SK-N-SH (cell line): ENCODE measurements around the gene USP15. TPM values are rescaled to one million over a fixed set of nuclear protein-coding genes. Genes with fewer than 3 reads are reported as not detected.
A peak's percentile ranks its signal among the peaks of the same experiment; 100 is the strongest.

ENCODE experiments used
- CTCF ChIA-PET: fragments of 300-600, 350-600 bp; formaldehyde crosslinking; extraction: SDS; loops from one replicate; lab custom pipeline; 2021; lab: Yijun Ruan, JAX
- POLR2A ChIA-PET: fragments of 350-600 bp; sonication (Branson Sonifier 250); formaldehyde crosslinking; extraction: SDS; loops from one replicate; lab custom pipeline; 2020; ENCODE audit warnings: antibody characterized with exemption, inconsistent platforms; lab: Yijun Ruan, JAX
- DNase-seq: peaks from one replicate; pipeline ENCODE4 v3.0.0; 2012
- H2AFZ ChIP-seq: fragments of 200-600 bp; sonication (generic); 2 replicates; pipeline ENCODE4 v1.8.1; 2016; ENCODE audit warnings: antibody characterized with exemption, mild to moderate bottlenecking, low read depth
- H3F3A ChIP-seq: fragments of 200-600 bp; sonication (generic); replicated peaks from 2 replicates; pipeline ENCODE3; 2016; ENCODE audit warnings: antibody characterized with exemption, mild to moderate bottlenecking; ENCODE audit not compliant: insufficient read depth
- H3K27ac ChIP-seq, 2 experiments: fragments of 200-500 bp in 1 of 2; fragments of 200-600 bp in 1 of 2; sonication (Bioruptor generic) in 1 of 2; sonication (generic), shearing (Covaris generic) in 1 of 2; 2 replicates each; pipeline versions ENCODE4 v1.5.1 to v1.6.1; 2014 to 2016; ENCODE audit warnings: low read depth in 2 of 2, inconsistent platforms in 1 of 2, low read length in 1 of 2, mild to moderate bottlenecking in 1 of 2, mixed read lengths in 1 of 2
- H3K27me3 ChIP-seq: fragments of 200-600 bp; sonication (generic), shearing (Covaris generic); 2 replicates; pipeline ENCODE4 v1.6.1; 2016; ENCODE audit warnings: mixed run types; ENCODE audit not compliant: insufficient read depth
- H3K36me3 ChIP-seq, 2 experiments: fragments of 200-500 bp in 1 of 2; fragments of 200-600 bp in 1 of 2; sonication (Bioruptor generic) in 1 of 2; sonication (generic) in 1 of 2; replicated peaks in 1 of 2; 2 replicates each; pipeline versions ENCODE3 to v1.5.1; 2014 to 2016; ENCODE audit warnings: low read length in 1 of 2, mild to moderate bottlenecking in 1 of 2; ENCODE audit not compliant: insufficient read depth in 2 of 2, control insufficient read depth in 1 of 2
- H3K4me1 ChIP-seq, 2 experiments: fragments of 200-500 bp in 1 of 2; fragments of 200-600 bp in 1 of 2; sonication (Bioruptor generic) in 1 of 2; sonication (generic), shearing (Covaris generic) in 1 of 2; 2 replicates each; pipeline versions ENCODE4 v1.5.1 to v1.6.1; 2014 to 2016; ENCODE audit warnings: low read depth in 1 of 2, low read length in 1 of 2, mixed run types in 1 of 2; ENCODE audit not compliant: insufficient read depth in 2 of 2, control insufficient read depth in 1 of 2
- H3K4me2 ChIP-seq: fragments of 200-600 bp; sonication (generic), shearing (Covaris generic); 2 replicates; pipeline ENCODE4 v1.6.1; 2017; ENCODE audit warnings: mixed run types
- H3K4me3 ChIP-seq, 2 experiments: fragments of 200-500 bp in 1 of 2; fragments of 200-600 bp in 1 of 2; sonication (Bioruptor generic) in 1 of 2; sonication (generic), shearing (Covaris generic) in 1 of 2; 2 replicates each; pipeline versions ENCODE4 v1.5.1 to v1.8.1; 2014 to 2016; ENCODE audit warnings: low read depth in 2 of 2, inconsistent platforms in 1 of 2, low read length in 1 of 2, mild to moderate bottlenecking in 1 of 2, mixed read lengths in 1 of 2, moderate library complexity in 1 of 2
- H3K79me2 ChIP-seq: fragments of 200-600 bp; sonication (generic); 2 replicates; pipeline ENCODE4 v1.8.1; 2017; ENCODE audit warnings: mild to moderate bottlenecking; ENCODE audit not compliant: insufficient read depth
- H3K9ac ChIP-seq: fragments of 200-600 bp; sonication (generic); 2 replicates; pipeline ENCODE4 v1.6.1; 2017; ENCODE audit warnings: mixed run types
- H3K9me2 ChIP-seq: fragments of 200-600 bp; sonication (generic); 2 replicates; pipeline ENCODE4 v1.6.1; 2017; ENCODE audit warnings: mixed run types
- H3K9me3 ChIP-seq: fragments of 200-600 bp; sonication (generic); 2 replicates; pipeline ENCODE4 v1.6.1; 2017; ENCODE audit warnings: mixed run types, mild to moderate bottlenecking, moderate library complexity
- H4K20me1 ChIP-seq: fragments of 200-600 bp; sonication (generic); 2 replicates; pipeline ENCODE4 v1.6.1; 2017; ENCODE audit warnings: mild to moderate bottlenecking, mixed run types; ENCODE audit not compliant: insufficient read depth
- EZH2phosphoT487 ChIP-seq: fragments of 200-600 bp; sonication (generic); IDR thresholded peaks from 2 replicates; pipeline ENCODE4 v1.6.1; 2017; ENCODE audit warnings: low read depth, mixed run types, mild to moderate bottlenecking, antibody characterized with exemption, moderate library complexity, borderline replicate concordance
- GATA2 ChIP-seq: sonication (generic); formaldehyde crosslinking; IDR thresholded peaks from 2 replicates; pipeline ENCODE4 v1.5.0; 2020; ENCODE audit warnings: mild to moderate bottlenecking, missing genetic modification reagents
- NFIC ChIP-seq: IDR thresholded peaks from 2 replicates; pipeline ENCODE4 v1.4.0; 2012; ENCODE audit warnings: borderline replicate concordance
- RFX5 ChIP-seq: IDR thresholded peaks from 2 replicates; pipeline ENCODE4 v1.6.1; 2012; ENCODE audit warnings: mild to moderate bottlenecking, improper control_type of control experiment, low read length
- TCF12 ChIP-seq: IDR thresholded peaks from 2 replicates; pipeline ENCODE4 v1.4.0; 2012
- TEAD4 ChIP-seq: IDR thresholded peaks from 2 replicates; pipeline ENCODE4 v1.4.0; 2012; ENCODE audit warnings: mild to moderate bottlenecking, borderline replicate concordance; ENCODE audit not compliant: insufficient read depth
- WGBS: methylation state at CpG from one replicate; pipeline ENCODE4 v1.1.6; 2017; ENCODE audit warnings: low lambda C conversion rate; 5-methylcytosine and 5-hydroxymethylcytosine counted together
- polyA plus RNA-seq, 3 experiments: library from polyadenylated mRNA; depleted of rRNA; stranded (reverse); fragments of >200 nt; gene quantifications; 2 replicates each; pipeline ENCODE4 v1.2.3, GENCODE V29; 2012
- TF ChIP-seq, protein P1 (sequence below): IDR thresholded peaks from 2 replicates; pipeline ENCODE4; 2012
- TF ChIP-seq, protein P2 (sequence below): IDR thresholded peaks from 2 replicates; pipeline ENCODE4 v1.4.0; 2012; ENCODE audit warnings: low read depth, borderline replicate concordance

The USP15 gene
- polyA plus RNA-seq, 1 of the 3 experiments (the other 2 are of a cell fraction): 13.2 TPM

DNA sequence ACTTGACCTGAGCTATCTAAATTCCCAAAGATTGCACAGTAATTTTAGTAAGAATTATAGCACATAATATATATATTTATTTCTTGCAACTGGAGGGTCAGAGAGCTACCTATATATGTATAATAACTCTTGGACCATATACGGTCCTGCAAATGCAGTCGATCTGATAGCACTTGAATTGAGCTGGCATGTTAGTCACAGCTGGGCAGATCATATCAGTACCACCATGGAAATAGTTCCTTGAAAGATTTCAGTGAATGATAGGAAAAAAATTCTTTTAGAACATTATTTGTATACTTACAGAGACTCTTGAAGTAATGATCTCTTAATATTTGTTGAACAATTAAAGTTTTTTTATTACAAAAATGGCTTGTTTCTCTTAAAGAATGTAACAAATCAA lies 111.9 kb downstream of the USP15 start:
- Histone ChIP-seq H3K27me3 (no peaks in the 10 kb centered on the region), H3K9me2 (no peaks in the 10 kb centered on the region), H3K4me2 (no peak overlapping the region), H3K4me1 (peaks cover 0 to 17% of the 10 kb centered on the region in 2 experiments; a peak in 2 of 4 replicates), H3K9me3 (no peaks in the 10 kb centered on the region), H3K27ac (peak overlapping the region in 1 of 2 experiments; percentile 24; a peak in 1 of 4 replicates), H4K20me1 (no peaks in the 10 kb centered on the region), H3K36me3 (peaks cover 0 to 3% of the 10 kb centered on the region in 2 experiments), H3K79me2 (peaks cover 14% of the 10 kb centered on the region), H3K9ac (no peak overlapping the region), H3F3A (peaks cover 9% of the 10 kb centered on the region), H3K4me3 (no peak overlapping the region), H2AFZ (no peak overlapping the region)
- 32% methylated on average over 2 of the region's 2 CpGs for WGBS
- CTCF ChIA-PET: interaction anchor here (0.9 kb wide), 1 partner anchor 10 kb away, joined by 3 read pairs; no protein-coding TSS in a partner anchor
- TF ChIP-seq, protein P1, sequence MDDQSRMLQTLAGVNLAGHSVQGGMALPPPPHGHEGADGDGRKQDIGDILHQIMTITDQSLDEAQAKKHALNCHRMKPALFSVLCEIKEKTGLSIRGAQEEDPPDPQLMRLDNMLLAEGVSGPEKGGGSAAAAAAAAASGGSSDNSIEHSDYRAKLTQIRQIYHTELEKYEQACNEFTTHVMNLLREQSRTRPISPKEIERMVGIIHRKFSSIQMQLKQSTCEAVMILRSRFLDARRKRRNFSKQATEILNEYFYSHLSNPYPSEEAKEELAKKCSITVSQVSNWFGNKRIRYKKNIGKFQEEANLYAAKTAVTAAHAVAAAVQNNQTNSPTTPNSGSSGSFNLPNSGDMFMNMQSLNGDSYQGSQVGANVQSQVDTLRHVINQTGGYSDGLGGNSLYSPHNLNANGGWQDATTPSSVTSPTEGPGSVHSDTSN: peak; percentile 38
- TF ChIP-seq NFIC (no peak), TCF12 (peak; percentile 63), EZH2phosphoT487 (no peak)
- POLR2A ChIA-PET: no interaction called here
- DNase-seq: no peak

GRCh38 chr12:62372825-62373224 lies 112.6 kb downstream of the USP15 start:
- CTCF ChIA-PET: no interaction called here
- DNase-seq: no peak
- TF ChIP-seq TCF12: no peak
- TF ChIP-seq RFX5: no peak
- Histone ChIP-seq H3K4me2 (no peak overlapping the region), H3F3A (peaks cover 9% of the 10 kb centered on the region), H3K27ac (peak overlapping the region in 1 of 2 experiments; percentile 24; a peak in 2 of 4 replicates), H3K9me2 (no peaks in the 10 kb centered on the region), H3K79me2 (peaks cover 7% of the 10 kb centered on the region), H3K9ac (no peak overlapping the region), H3K9me3 (no peaks in the 10 kb centered on the region), H3K4me3 (no peak overlapping the region), H4K20me1 (no peaks in the 10 kb centered on the region), H3K4me1 (peaks cover 0 to 17% of the 10 kb centered on the region in 2 experiments; a peak in 2 of 4 replicates), H3K36me3 (peaks cover 0 to 3% of the 10 kb centered on the region in 2 experiments), H3K27me3 (no peaks in the 10 kb centered on the region), H2AFZ (no peak overlapping the region; the same call in 1 of the 2 replicates)
- POLR2A ChIA-PET: no interaction called here
- WGBS: 34% methylated on average over 1 of the region's 1 CpG

- Histone ChIP-seq H3K4me2 (no peak overlapping the region), H2AFZ (no peak overlapping the region), H3K27ac (no peak overlapping the region), H3K9ac (no peak overlapping the region), H3K9me3 (no peaks in the 10 kb centered on the region), H3K27me3 (no peaks in the 10 kb centered on the region), H3K9me2 (no peaks in the 10 kb centered on the region), H3K4me1 (peaks cover 0 to 17% of the 10 kb centered on the region in 2 experiments; a peak in 2 of 4 replicates), H3F3A (peaks cover 9% of the 10 kb centered on the region), H3K79me2 (peaks cover 7% of the 10 kb centered on the region; the same call in 1 of the 2 replicates), H3K36me3 (peaks cover 0 to 3% of the 10 kb centered on the region in 2 experiments), H3K4me3 (no peak overlapping the region), H4K20me1 (no peaks in the 10 kb centered on the region)
- ChIA-PET POLR2A (no interaction called here), CTCF (no interaction called here)
- WGBS: 93% methylated on average over 3 of the region's 3 CpGs
- no peak for TF ChIP-seq TEAD4
- no peak for TF ChIP-seq GATA2
- TF ChIP-seq, protein P2, sequence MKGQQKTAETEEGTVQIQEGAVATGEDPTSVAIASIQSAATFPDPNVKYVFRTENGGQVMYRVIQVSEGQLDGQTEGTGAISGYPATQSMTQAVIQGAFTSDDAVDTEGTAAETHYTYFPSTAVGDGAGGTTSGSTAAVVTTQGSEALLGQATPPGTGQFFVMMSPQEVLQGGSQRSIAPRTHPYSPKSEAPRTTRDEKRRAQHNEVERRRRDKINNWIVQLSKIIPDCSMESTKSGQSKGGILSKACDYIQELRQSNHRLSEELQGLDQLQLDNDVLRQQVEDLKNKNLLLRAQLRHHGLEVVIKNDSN: no peak
- no peak for DNase-seq
Measured at GRCh38 chr12:62375603-62376002, 115.4 kb downstream of the USP15 start.
